Common myeloid progenitor, CD34-positive (primary cell): ENCODE results near the gene RNU1-4.
"Not testable (repeated sequence)": the region's sequence is repeated elsewhere in the genome, so short reads cannot be mapped to it uniquely, and the experiment has no call there.

Source experiments
- CTCF ChIA-PET: fragments of 350-600 bp; sonication (Branson Sonifier 250); formaldehyde crosslinking; loops from one replicate; lab custom pipeline; 2021; ENCODE audit warnings: antibody characterized with exemption; lab: Charles Lee
- POLR2A ChIA-PET: fragments of 350-600 bp; sonication (Branson Sonifier 250); formaldehyde crosslinking; loops from one replicate; lab custom pipeline; 2021; ENCODE audit warnings: antibody characterized with exemption; lab: Charles Lee
- DNase-seq, 3 donors: peaks; one replicate each; pipeline versions ENCODE4 v3.0.0 to v3.0.0-alpha.2; 2013
- H3K27ac ChIP-seq, 2 experiments: 1 replicate in 1 of 2; 2 replicates in 1 of 2; pipeline ENCODE4 v1.7.0; 2013; ENCODE audit warnings: inconsistent platforms in 2 of 2, low read length in 2 of 2, mild to moderate bottlenecking in 2 of 2, low read depth in 1 of 2, moderate library complexity in 1 of 2; ENCODE audit not compliant: severe bottlenecking in 2 of 2, insufficient read depth in 1 of 2, poor library complexity in 1 of 2
- H3K27me3 ChIP-seq, 5 experiments: replicated peaks in 2 of 5; 1 replicate in 3 of 5; 2 replicates in 2 of 5; pipeline versions ENCODE4 v1.6.1 to v1.7.0; 2013; ENCODE audit warnings: low read length in 4 of 5, mild to moderate bottlenecking in 2 of 5, moderate library complexity in 2 of 5, inconsistent platforms in 1 of 5; ENCODE audit not compliant: insufficient read depth in 5 of 5, control insufficient read depth in 4 of 5
- H3K36me3 ChIP-seq, 4 experiments: 1 replicate in 2 of 4; 2 replicates in 2 of 4; pipeline versions ENCODE4 v1.6.1 to v1.7.0; 2013; ENCODE audit warnings: low read length in 3 of 4, control low read depth in 1 of 4, mild to moderate bottlenecking in 1 of 4; ENCODE audit not compliant: control insufficient read depth in 4 of 4, insufficient read depth in 4 of 4
- H3K4me1 ChIP-seq, 4 experiments: 1 replicate in 3 of 4; 2 replicates in 1 of 4; pipeline versions ENCODE4 v1.6.1 to v1.7.1; 2013; ENCODE audit warnings: low read length in 3 of 4, mild to moderate bottlenecking in 3 of 4, control low read depth in 1 of 4, inconsistent platforms in 1 of 4, moderate library complexity in 1 of 4; ENCODE audit not compliant: control insufficient read depth in 4 of 4, insufficient read depth in 4 of 4; ENCODE audit errors: control extremely low read depth in 1 of 4
- H3K4me3 ChIP-seq, 7 experiments: 1 replicate in 4 of 7; 2 replicates in 3 of 7; pipeline versions ENCODE4 v1.5.1 to v1.7.0; 2013; ENCODE audit warnings: mild to moderate bottlenecking in 7 of 7, low read length in 6 of 7, moderate library complexity in 6 of 7, inconsistent platforms in 2 of 7, low read depth in 2 of 7, control low read depth in 1 of 7; ENCODE audit not compliant: insufficient read depth in 4 of 7, control insufficient read depth in 1 of 7; ENCODE audit errors: extremely low read depth in 1 of 7
- H3K9me3 ChIP-seq, 5 experiments: 1 replicate in 4 of 5; 2 replicates in 1 of 5; pipeline versions ENCODE4 v1.6.1 to v1.7.1; 2013; ENCODE audit warnings: low read length in 4 of 5, mild to moderate bottlenecking in 2 of 5, inconsistent platforms in 1 of 5, low read depth in 1 of 5, moderate library complexity in 1 of 5; ENCODE audit not compliant: control insufficient read depth in 4 of 5, insufficient read depth in 2 of 5; ENCODE audit errors: control extremely low read depth in 1 of 5
- WGBS: methylation state at CpG from one replicate; pipeline ENCODE4 v1.1.5; 2013; ENCODE audit not compliant: insufficient coverage; 5-methylcytosine and 5-hydroxymethylcytosine counted together

RNU1-4 gene

DNA sequence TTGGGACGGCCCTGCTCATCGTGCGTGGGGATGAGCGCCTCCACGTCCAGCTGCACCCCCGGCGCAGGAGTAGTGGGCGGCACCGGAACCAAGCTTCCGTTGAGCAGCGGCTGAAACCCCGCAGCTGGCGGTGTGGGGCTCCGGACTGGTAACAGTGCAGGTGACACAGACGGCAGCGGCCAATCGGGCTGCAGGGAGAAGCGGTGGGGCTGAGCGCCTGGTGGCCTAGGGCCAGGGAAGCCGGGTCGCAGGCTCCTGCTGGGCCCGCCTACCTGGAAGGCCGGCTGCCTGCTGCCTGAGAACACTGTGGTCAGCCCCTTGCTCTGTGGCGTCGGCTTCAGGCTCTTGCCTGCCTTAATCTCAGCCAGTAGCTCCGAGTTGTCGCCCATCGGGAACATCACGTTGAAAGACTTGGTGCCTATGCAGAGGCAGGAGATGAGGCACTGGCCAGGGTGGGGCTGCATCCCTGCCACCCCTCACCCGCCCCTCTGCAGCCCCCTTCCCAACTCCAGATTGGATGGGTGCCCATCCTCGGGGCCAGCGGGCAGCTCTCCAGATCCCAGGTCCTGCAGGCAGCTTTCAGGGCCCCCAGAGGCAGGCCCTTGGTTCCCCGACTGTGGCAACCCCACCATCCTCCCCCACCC is 43.7 kb upstream of the RNU1-4 start:
- H3K4me1 ChIP-seq, H3K36me3 ChIP-seq, H3K27me3 ChIP-seq, POLR2A ChIA-PET, H3K27ac ChIP-seq, H3K9me3 ChIP-seq, H3K4me3 ChIP-seq: not testable (repeated sequence)
- WGBS = 30% methylated on average over 19 of the region's 33 CpGs
- peak in 1 of 3 donors; percentile 51 for DNase-seq
- CTCF ChIA-PET = interaction anchor here (0.9 to 2.0 kb wide), 5 partner anchors 11 to 76 kb away, joined by 3 to 14 read pairs (median 3); no protein-coding TSS in a partner anchor

DNA sequence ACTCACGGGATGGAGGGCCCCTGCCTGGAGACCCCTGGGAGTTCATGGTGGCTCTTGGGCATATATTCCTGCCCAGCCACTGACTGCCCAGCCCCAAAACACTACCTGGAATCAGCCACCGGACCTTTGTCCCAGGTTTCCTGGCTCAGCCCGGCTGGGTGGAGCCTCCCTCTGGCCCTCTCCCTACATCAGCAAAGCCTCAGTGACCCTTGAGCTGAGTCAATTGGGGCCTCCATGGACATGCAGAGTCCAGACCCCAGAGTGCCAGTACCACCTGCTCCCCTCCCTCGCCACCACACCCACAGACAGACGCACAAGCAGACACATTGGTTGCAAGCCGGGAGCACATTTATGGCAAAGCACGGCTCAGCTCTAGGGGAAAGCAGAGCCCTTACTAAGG is 43.2 kb upstream of the RNU1-4 start:
- H3K27ac ChIP-seq, DNase-seq, POLR2A ChIA-PET, H3K9me3 ChIP-seq, H3K4me3 ChIP-seq, H3K27me3 ChIP-seq, H3K36me3 ChIP-seq, H3K4me1 ChIP-seq: not testable (repeated sequence)
- WGBS = no CpG with 5 or more reads among the region's 7 CpGs
- CTCF ChIA-PET = interaction anchor here (1.0 to 2.0 kb wide), 2 partner anchors 10 to 72 kb away, joined by 3 to 14 read pairs; no protein-coding TSS in a partner anchor

GRCh38 chr1:16699440-16699839 is 40.9 kb upstream of the RNU1-4 start:
- H3K27ac ChIP-seq, H3K9me3 ChIP-seq, H3K36me3 ChIP-seq, H3K27me3 ChIP-seq, POLR2A ChIA-PET, H3K4me1 ChIP-seq, H3K4me3 ChIP-seq: not testable (repeated sequence)
- CTCF ChIA-PET = interaction anchor here (0.9 to 12.6 kb wide), 6 partner anchors 9 to 73 kb away, joined by 4 to 170 read pairs (median 4); no protein-coding TSS in a partner anchor
- 12% methylated on average over 13 of the region's 52 CpGs for WGBS
- peak in 1 of 3 donors; percentile 40 for DNase-seq

DNA sequence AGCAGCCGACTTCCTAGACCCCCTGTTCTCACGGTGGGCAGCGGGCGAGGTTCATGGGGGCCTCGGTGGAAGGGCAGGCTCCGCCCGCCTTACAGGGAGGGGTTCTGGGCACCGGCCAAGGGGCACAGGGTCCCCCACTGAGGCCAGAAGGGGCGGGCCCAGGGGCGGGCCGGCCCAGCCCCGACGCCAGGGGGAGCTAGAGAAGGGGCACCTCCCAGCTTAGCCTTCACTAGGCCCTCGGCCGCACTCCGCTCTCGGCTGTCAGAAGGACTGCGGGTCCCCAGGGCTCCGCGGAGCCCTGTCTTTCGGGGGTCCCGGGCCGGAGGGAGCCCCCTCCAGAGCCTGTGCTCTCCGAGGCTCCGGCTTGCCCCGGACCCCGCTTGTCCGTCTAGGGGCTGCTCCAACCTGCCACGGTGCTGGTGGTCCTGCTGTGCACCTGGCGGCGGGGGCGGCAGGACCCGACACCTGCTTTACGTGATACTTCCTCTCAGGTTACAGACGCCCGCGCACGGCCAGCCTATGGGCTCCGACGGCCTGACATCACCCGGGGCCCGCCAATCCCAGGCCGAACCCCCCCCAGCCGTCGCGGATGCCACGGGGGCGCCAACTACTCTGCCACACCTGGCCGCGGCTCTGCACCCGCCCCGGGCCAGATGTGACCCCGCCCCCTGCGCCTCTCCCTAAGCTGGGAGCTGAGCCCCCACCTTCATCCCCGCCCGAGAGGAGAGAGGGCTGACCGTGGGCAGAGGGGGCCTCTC is 40.0 kb upstream of the RNU1-4 start:
- CTCF ChIA-PET = interaction anchor here (0.9 to 12.6 kb wide), 9 partner anchors 8 to 82 kb away, joined by 3 to 170 read pairs (median 5); no protein-coding TSS in a partner anchor
- H3K9me3 ChIP-seq, H3K4me1 ChIP-seq, H3K4me3 ChIP-seq, H3K36me3 ChIP-seq, POLR2A ChIA-PET, H3K27me3 ChIP-seq, H3K27ac ChIP-seq, DNase-seq: not testable (repeated sequence)
- WGBS = no CpG with 5 or more reads among the region's 57 CpGs

DNA sequence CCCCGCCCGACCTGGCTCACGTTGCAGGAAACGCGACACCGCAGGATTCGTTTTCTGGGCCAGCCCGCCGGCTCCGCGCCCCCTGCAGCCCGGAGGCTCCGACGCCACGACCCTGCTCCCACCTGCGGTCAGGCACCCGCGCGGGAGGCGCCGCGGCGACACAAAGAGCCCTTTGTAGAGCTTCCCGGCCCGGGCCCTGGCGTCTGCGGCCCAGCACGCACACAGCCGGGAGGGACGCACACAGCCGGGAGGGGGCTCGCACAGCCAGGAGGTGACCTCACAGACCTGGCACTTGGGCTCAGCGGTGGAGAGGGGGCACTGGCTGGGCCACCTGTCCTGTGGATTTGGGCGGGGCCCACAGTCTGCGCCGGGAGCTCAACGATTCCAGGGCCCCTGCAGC is 39.1 kb upstream of the RNU1-4 start:
- POLR2A ChIA-PET = interaction anchor here (0.6 kb wide), 1 partner anchor 23 kb away, joined by 3 read pairs; no protein-coding TSS in a partner anchor
- H3K4me3 ChIP-seq, DNase-seq, H3K27ac ChIP-seq, H3K4me1 ChIP-seq, H3K36me3 ChIP-seq, H3K27me3 ChIP-seq, H3K9me3 ChIP-seq: not testable (repeated sequence)
- WGBS = no CpG with 5 or more reads among the region's 37 CpGs
- CTCF ChIA-PET = interaction anchor here (0.9 to 12.6 kb wide), 7 partner anchors 8 to 83 kb away, joined by 3 to 170 read pairs (median 15); no protein-coding TSS in a partner anchor

DNA sequence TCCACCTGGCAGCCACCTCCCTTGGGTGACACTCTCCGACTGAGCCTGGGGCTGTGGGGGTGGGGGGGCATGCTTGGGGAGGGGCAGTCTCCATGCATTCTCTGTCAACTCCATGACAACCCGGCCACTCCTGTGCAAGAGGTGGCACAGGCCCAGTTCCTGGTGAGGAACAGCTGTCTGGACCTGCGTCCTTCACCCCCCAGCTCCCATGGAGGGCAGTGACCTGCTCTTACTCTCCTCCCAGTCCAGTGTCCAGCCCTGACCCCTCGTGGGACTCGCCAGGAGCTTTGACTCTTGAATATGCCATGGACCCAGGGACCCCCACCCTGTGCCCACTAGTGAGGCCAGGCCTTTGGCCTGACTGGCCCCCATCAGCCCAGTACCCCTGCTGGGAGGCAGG is 38.0 kb upstream of the RNU1-4 start:
- H3K4me3 ChIP-seq, DNase-seq, H3K36me3 ChIP-seq, H3K9me3 ChIP-seq, H3K27ac ChIP-seq, H3K4me1 ChIP-seq, H3K27me3 ChIP-seq: not testable (repeated sequence)
- ChIA-PET CTCF (interaction anchor here (1.4 to 12.6 kb wide), 6 partner anchors 7 to 84 kb away, joined by 3 to 170 read pairs (median 25); no protein-coding TSS in a partner anchor), POLR2A (interaction anchor here (1.5 kb wide), 1 partner anchor 81 kb away, joined by 3 read pairs; no protein-coding TSS in a partner anchor)
- WGBS = no CpG with 5 or more reads among the region's 5 CpGs
